Ectodermal cell (in vitro differentiated cells): ENCODE measurements around the gene ZNF408. TPM values are rescaled to one million over a fixed set of nuclear protein-coding genes. Genes with fewer than 3 reads are reported as not detected.

Experiments used
- H3K27ac ChIP-seq: 2 replicates; pipeline ENCODE4 v1.7.0; 2013; ENCODE audit warnings: mild to moderate bottlenecking, low read depth, low read length; ENCODE audit not compliant: insufficient read depth, poor library complexity, severe bottlenecking
- H3K27me3 ChIP-seq: 2 replicates; pipeline ENCODE4 v1.7.0; 2013; ENCODE audit warnings: mild to moderate bottlenecking, low read length; ENCODE audit not compliant: insufficient read depth, control insufficient read depth, poor library complexity, severe bottlenecking
- H3K36me3 ChIP-seq: one replicate; pipeline ENCODE4 v1.7.0; 2013; ENCODE audit warnings: low read length; ENCODE audit not compliant: control insufficient read depth, insufficient read depth
- H3K4me1 ChIP-seq: one replicate; pipeline ENCODE4 v1.7.0; 2013; ENCODE audit warnings: low read length; ENCODE audit not compliant: control insufficient read depth, insufficient read depth
- H3K4me3 ChIP-seq: 2 replicates; pipeline ENCODE4 v1.7.0; 2013; ENCODE audit warnings: low read depth, low read length, control low read depth; ENCODE audit not compliant: insufficient read depth
- H3K9me3 ChIP-seq: 2 replicates; pipeline ENCODE4 v1.7.0; 2013; ENCODE audit warnings: mild to moderate bottlenecking, low read length, moderate library complexity; ENCODE audit not compliant: control insufficient read depth
- WGBS, 2 experiments: methylation state at CpG; one replicate each; pipeline ENCODE4 v1.1.7; 2013; ENCODE audit warnings: missing lambda C conversion rate in 2 of 2; 5-methylcytosine and 5-hydroxymethylcytosine counted together
- polyA plus RNA-seq, 4 experiments: library from polyadenylated mRNA; stranded (reverse); fragments of 50-300 nt; gene quantifications; one replicate each; pipeline ENCODE4 v1.2.3, GENCODE V29; 2013

ZNF408 gene
- 9.6 TPM for polyA plus RNA-seq (2013, experiment 1 of 4)
- 12.8 TPM for polyA plus RNA-seq (2013, experiment 2 of 4)
- polyA plus RNA-seq (2013, experiment 3 of 4) = 9.9 TPM
- polyA plus RNA-seq (2013, experiment 4 of 4) = 9.8 TPM

- 0% methylated on average over 44 of the region's 44 CpGs for WGBS, 2 experiments
- Histone ChIP-seq H3K27me3 (no peaks in the 10 kb centered on the region), H3K9me3 (no peaks in the 10 kb centered on the region), H3K36me3 (peaks cover 25% of the 10 kb centered on the region), H3K27ac (peak within 1 kb of the TSS; percentile 91), H3K4me3 (peak within 1 kb of the TSS; percentile 82), H3K4me1 (peaks cover 14% of the 10 kb centered on the region)
These were observed at the start of gene ZNF408, which contains the start of gene ARHGAP1 for GRCh38 chr11:46700241-46701077. Gene ZNF408 (plus strand): TSS chr11:46701031. CDS start chr11:46701048, 17 bp downstream. Gene ARHGAP1 (minus strand): TSS chr11:46700619. CDS start chr11:46696107, 4,512 bp downstream.

- 91 to 93% methylated on average over 4 of the region's 4 CpGs for WGBS, 2 experiments
- H3K36me3 ChIP-seq = peaks cover 38% of the 10 kb centered on the region
- H3K4me3 ChIP-seq = no peak overlapping the region
- H3K27me3 ChIP-seq = no peaks in the 10 kb centered on the region
- no peak overlapping the region for H3K27ac ChIP-seq
- H3K4me1 ChIP-seq = no peaks in the 10 kb centered on the region
- H3K9me3 ChIP-seq = no peaks in the 10 kb centered on the region
These were observed 45.2 kb upstream of the ZNF408 start for GRCh38 chr11:46655631-46656030.

DNA sequence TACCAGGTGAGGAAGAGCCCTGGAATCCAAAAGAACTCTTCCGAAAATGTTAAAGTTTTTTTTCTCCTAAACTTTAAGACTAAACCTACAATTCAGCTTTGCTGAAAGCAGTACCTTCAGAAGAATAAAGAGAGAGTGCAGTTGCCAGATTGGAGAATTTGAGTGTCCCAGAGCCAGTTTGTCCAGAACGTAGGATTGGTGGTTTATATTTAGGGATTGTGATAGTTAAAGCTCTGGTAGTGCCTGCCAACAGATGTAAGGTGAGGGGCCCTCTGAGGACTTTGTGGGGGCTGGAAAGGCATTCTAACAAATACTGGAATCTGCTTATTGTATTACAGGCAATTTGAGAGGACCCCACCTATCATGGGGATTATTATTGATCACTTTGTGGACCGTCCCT lies 43.6 kb upstream of the ZNF408 start:
- 92 to 97% methylated on average over 3 of the region's 3 CpGs for WGBS, 2 experiments
- no peaks in the 10 kb centered on the region for H3K27me3 ChIP-seq
- H3K4me3 ChIP-seq = no peak overlapping the region
- no peaks in the 10 kb centered on the region for H3K9me3 ChIP-seq
- H3K36me3 ChIP-seq = peaks cover 32% of the 10 kb centered on the region
- H3K4me1 ChIP-seq = no peaks in the 10 kb centered on the region
- H3K27ac ChIP-seq = no peak overlapping the region

DNA sequence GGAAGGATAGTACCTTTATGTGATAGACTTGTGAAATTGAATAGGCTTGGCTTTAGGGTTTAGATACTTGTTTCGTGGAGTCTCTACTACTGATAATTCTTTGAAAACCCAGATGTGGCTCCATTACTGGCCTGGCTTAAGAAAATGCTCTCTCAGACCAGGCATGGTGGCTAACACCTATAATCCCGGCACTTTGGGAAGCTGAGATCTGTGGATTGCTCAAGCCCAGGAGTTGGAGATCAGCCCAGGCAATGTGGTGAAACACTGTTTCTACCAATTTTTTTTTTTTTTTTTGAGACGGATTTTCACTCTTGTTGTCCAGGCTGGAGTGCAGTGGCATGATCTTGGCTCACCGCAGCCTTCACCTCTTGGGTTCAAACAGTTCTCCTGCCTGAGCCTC lies 42.6 kb upstream of the ZNF408 start:
- no peaks in the 10 kb centered on the region for H3K27me3 ChIP-seq
- H3K27ac ChIP-seq = no peak overlapping the region
- H3K9me3 ChIP-seq = no peaks in the 10 kb centered on the region
- 94% methylated on average over 4 of the region's 4 CpGs for WGBS, 2 experiments
- peaks cover 37% of the 10 kb centered on the region for H3K36me3 ChIP-seq
- H3K4me3 ChIP-seq = no peak overlapping the region
- H3K4me1 ChIP-seq = no peaks in the 10 kb centered on the region

- no peak overlapping the region for H3K4me3 ChIP-seq
- WGBS, 2 experiments = 79 to 94% methylated on average over 1 of the region's 1 CpG
- H3K27me3 ChIP-seq = no peaks in the 10 kb centered on the region
- peaks cover 3% of the 10 kb centered on the region for H3K4me1 ChIP-seq
- no peak overlapping the region for H3K27ac ChIP-seq
- H3K36me3 ChIP-seq = peaks cover 38% of the 10 kb centered on the region
- H3K9me3 ChIP-seq = no peaks in the 10 kb centered on the region
These were observed 40.9 kb upstream of the ZNF408 start for GRCh38 chr11:46659908-46660307.

DNA sequence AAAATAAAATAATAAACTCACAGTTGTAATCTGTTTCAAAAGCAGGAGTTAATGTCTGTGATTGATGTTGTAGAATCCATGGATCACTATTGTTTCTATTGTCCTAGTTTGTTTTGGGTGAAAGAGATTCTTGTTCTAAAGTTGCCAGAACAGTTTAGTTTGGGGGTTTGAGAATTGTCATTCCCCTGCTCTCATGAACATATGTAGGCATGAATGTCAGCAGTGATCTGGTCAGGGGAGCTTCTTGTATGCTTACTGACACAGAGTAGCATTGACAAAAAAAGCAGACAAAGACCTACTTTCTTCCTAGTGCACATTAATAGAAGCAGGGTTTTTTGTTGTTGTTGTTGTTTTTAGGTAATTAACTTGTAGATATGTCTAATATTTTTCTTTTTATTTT lies 39.0 kb upstream of the ZNF408 start:
- H3K9me3 ChIP-seq = no peaks in the 10 kb centered on the region
- no peak overlapping the region for H3K4me3 ChIP-seq
- peaks cover 3% of the 10 kb centered on the region for H3K4me1 ChIP-seq
- H3K36me3 ChIP-seq = peaks cover 34% of the 10 kb centered on the region
- no peak overlapping the region for H3K27ac ChIP-seq
- no peaks in the 10 kb centered on the region for H3K27me3 ChIP-seq

DNA sequence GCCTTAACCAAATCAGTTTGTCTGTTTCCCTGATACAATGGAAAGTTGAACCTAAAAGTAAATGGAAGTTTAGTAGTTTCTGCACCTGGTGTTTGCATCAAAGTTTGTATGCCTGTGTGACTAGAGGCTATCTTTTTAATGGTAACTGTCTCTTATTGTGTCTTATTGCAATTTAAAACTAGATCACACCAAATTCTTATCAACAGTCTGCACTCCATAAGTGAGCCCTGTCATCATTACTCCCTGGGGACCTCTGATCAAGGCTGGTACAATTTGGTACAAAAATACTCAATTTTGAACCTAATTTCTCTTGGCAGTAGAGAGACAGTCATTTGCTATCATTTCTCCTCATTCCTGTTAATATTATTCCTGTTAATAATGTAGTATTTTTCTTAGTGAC lies 38.5 kb upstream of the ZNF408 start:
- Histone ChIP-seq H3K27ac (no peak overlapping the region), H3K9me3 (no peaks in the 10 kb centered on the region), H3K36me3 (peaks cover 33% of the 10 kb centered on the region), H3K4me3 (no peak overlapping the region), H3K4me1 (peaks cover 3% of the 10 kb centered on the region), H3K27me3 (no peaks in the 10 kb centered on the region)

DNA sequence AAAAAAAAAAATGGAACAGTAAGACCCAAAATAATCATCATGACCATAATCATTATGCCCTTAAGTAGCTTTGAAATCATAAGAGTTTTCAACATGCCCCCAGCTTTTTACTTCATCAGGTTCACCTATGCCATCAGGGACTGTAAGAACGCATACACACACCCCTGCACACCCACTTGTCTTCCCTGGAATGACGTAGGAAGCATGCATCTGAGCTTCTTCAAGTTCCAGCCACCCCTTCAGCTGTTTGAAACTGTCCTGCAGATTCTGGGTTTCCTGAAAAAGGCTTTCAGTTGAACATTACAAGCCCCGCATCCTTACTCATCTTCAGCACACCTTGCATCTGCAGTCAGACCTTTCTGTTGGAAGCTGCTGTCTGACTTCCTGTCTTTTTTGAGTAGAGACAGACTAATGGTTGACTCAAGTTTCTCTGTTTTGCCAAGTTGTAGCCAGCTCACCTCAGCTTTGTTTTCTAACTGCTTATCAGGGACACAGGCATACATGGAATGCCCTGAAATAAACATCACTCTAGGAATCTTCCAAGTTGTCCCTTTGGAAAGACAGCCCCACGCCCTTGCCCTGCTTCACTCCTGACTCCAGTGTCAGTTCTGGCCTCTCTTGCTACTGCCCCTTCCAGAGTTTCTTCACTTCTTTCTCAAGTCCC lies 37.4 kb upstream of the ZNF408 start:
- no peaks in the 10 kb centered on the region for H3K9me3 ChIP-seq
- H3K4me3 ChIP-seq = no peak overlapping the region
- H3K36me3 ChIP-seq = peaks cover 36% of the 10 kb centered on the region
- H3K27me3 ChIP-seq = no peaks in the 10 kb centered on the region
- H3K4me1 ChIP-seq = peaks cover 3% of the 10 kb centered on the region
- WGBS, 2 experiments = 96 to 97% methylated on average over 4 of the region's 4 CpGs
- H3K27ac ChIP-seq = no peak overlapping the region

GRCh38 chr11:46664612-46665011 lies 36.2 kb upstream of the ZNF408 start:
- Histone ChIP-seq H3K4me1 (peaks cover 3% of the 10 kb centered on the region), H3K27ac (peak overlapping the region; percentile 52), H3K9me3 (no peaks in the 10 kb centered on the region), H3K36me3 (peaks cover 37% of the 10 kb centered on the region), H3K4me3 (no peak overlapping the region), H3K27me3 (no peaks in the 10 kb centered on the region)
- WGBS, 2 experiments = 78 to 82% methylated on average over 6 of the region's 6 CpGs

GRCh38 chr11:46665356-46665755 lies 35.5 kb upstream of the ZNF408 start:
- H3K4me3 ChIP-seq = no peak overlapping the region
- 94 to 98% methylated on average over 1 of the region's 1 CpG for WGBS, 2 experiments
- no peaks in the 10 kb centered on the region for H3K27me3 ChIP-seq
- H3K4me1 ChIP-seq = peaks cover 3% of the 10 kb centered on the region
- H3K9me3 ChIP-seq = no peaks in the 10 kb centered on the region
- H3K27ac ChIP-seq = no peak overlapping the region
- peaks cover 41% of the 10 kb centered on the region for H3K36me3 ChIP-seq
